ENCODE measurements around the gene C2CD2L.
"Not testable (repeated sequence)": the region's sequence is repeated elsewhere in the genome, so short reads cannot be mapped to it uniquely, and the experiment has no call there.

C2CD2L gene

DNA sequence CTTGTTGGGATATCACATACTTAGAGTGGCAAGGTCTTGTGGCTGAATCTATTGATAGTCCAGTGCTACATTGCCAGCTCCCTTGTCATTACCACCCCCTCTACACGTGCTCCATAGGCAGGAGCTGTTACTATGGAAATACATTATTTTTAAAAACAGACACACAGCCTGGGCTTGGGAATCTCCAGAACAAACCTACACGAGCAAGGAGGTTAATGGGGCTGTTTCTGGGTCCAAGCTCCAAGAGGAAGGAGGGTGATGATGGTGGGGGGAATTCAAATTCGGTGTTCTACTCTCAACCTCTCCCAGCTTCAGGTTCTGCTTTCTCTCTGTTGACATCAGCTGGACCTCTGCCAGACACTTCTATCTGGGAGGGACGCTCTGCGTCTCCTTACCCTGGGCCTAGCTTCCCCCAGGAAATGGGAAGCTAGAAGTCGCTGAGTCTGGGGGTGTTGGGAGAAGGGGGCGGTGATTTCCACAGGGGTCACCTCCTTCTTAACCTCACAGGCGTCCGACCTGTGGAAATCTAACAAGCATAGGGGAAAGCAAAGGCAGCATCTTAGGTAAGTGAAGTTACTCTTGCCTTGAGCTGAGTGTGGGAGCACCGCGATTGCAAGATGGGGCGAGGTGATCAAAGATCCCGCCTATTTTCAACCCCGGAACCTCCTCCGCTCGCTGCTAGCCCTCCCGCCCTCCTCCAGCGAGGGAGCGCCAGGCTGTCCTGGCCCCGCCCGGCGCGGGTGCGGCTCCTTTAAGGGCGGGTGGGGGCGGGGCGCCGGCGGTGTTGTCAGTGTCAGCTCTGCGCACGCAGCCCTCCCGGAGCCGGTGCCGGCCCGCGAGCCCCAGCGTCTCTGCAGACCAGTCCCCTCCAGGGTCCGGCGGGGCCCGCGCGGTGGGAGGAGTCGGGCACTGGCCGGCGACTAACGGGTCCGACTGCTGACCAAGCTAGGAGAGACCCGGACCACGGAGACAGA is at the start of gene C2CD2L:
C2CD2L (plus strand) TSS at position 781 of the 974 bp plus-strand sequence. CDS start 398 bp downstream, outside the sequence.
- peak; percentile 65 for DNase-seq

GRCh38 chr11:119059128-119059527 is 48.0 kb upstream of the C2CD2L start:
- DNase-seq = not testable (repeated sequence)

GRCh38 chr11:119061256-119061655 is 45.9 kb upstream of the C2CD2L start:
- DNase-seq = no peak

- no peak for DNase-seq
Observed at GRCh38 chr11:119062779-119063178, 44.4 kb upstream of the C2CD2L start.

DNA sequence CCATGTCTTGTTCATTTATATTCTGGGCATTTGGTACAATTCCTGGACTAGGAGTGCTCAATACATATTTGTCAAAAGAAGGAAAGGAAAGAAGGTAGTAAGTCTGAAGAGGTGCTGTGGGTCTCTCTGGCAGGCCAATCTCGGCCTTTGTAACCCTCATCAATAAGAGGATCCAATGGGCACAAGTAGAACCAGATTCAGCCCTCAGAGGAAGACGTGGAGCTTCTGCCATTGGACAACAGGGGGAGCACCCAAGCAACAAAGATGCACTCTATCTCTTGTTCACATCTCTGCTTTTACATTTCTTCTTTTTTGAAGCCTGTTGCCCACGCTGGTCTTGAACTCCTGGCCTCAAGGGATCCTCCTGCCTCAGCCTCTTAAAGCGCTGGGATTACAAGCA is 41.8 kb upstream of the C2CD2L start:
- DNase-seq = no peak

GRCh38 chr11:119067371-119068222 is 39.5 kb upstream of the C2CD2L start, which contains the start of gene VPS11:
Gene VPS11 (plus strand): TSS chr11:119067818. CDS start chr11:119067824, 6 bp downstream.
- DNase-seq = peak; percentile 92

DNA sequence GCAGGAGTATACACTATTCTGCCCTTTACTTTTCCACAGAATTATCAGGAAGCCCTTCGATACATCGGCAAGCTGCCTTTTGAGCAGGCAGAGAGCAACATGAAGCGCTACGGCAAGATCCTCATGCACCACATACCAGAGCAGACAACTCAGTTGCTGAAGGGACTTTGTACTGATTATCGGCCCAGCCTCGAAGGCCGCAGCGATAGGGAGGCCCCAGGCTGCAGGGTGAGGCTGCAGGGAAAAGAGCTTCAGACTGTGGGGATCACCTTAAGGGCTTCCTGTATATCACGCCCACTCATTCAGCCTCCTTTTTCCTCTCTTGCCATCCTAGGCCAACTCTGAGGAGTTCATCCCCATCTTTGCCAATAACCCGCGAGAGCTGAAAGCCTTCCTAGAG is 29.3 kb upstream of the C2CD2L start:
- DNase-seq = no peak

GRCh38 chr11:119078675-119079420 is 28.3 kb upstream of the C2CD2L start:
- no peak for DNase-seq

DNA sequence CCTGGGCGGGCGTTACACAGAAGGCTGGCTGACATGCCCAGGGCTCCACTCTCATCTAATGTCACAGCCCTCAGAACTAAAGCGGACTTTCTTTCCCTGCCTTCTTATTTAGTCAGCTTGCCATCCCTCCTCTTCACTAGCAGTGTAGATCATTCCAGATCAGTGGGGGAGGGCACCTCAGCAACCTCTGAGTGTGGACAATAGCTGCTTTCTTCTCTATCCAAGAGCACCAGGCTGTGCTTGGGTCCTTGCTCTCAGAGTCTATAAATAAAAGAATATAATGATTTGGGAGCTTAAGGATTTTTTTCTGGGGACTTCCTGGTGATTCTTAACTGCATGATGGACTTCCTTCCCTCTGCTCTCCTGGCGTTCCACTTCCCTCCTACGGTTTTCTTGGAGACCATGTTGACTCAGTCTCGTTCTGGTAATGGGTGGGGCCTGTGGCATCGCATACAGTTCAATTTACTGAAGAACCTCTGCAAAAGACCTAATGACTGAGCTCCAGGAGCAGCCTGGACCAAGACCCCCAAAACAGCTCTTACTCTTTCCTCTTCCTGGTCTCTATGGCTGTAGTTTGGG is 25.4 kb upstream of the C2CD2L start:
- no peak for DNase-seq

- DNase-seq = peak; percentile 90
Observed at GRCh38 chr11:119084663-119085436, 22.3 kb upstream of the C2CD2L start, which contains the start of gene HMBS. Gene HMBS (plus strand): TSS chr11:119084881. CDS start chr11:119085034, 153 bp downstream.

DNA sequence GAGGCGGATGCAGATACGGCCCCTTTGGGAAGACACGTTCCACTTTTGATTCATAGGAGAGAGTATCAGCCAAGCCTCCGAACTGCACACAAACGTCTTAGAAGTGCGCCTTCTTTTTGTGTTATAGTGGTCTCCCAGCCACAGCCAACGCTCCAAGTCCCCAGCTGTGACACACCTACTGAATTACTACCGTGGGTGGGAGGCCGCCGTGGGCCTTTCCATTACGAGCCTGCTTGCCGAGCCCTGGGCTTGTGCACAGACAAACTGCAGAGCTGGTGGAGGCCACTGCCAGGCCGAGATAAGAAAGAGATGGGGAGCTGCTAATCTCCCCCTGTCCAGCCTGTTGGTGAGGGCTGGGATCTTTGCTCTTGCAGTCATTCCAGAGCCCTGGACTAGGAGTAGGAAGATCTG is 21.7 kb upstream of the C2CD2L start:
- DNase-seq = no peak

- no peak for DNase-seq
Observed at GRCh38 chr11:119087123-119087522, 20.0 kb upstream of the C2CD2L start.

- no peak for DNase-seq
Observed at GRCh38 chr11:119087747-119088241, 19.4 kb upstream of the C2CD2L start.

- DNase-seq = no peak
Observed at GRCh38 chr11:119088406-119088805, 18.7 kb upstream of the C2CD2L start.

GRCh38 chr11:119089319-119089718 is 17.8 kb upstream of the C2CD2L start:
- no peak for DNase-seq

DNA sequence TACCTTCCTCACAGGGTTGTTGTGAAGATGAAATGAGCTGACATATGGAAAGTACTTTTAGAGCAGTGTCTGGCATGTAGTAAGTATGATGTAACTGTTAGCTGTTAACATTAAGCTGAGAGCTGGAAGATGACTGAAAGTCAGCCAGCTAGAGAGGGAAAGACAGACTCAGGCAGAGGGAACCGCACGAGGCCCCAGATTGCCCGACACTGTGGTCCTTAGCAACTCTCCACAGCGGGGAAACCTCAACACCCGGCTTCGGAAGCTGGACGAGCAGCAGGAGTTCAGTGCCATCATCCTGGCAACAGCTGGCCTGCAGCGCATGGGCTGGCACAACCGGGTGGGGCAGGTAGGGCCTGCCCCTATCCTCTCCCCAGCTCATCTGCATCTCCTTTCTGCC is 16.0 kb upstream of the C2CD2L start:
- no peak for DNase-seq

GRCh38 chr11:119091966-119092879 is 14.9 kb upstream of the C2CD2L start:
- no peak for DNase-seq

DNA sequence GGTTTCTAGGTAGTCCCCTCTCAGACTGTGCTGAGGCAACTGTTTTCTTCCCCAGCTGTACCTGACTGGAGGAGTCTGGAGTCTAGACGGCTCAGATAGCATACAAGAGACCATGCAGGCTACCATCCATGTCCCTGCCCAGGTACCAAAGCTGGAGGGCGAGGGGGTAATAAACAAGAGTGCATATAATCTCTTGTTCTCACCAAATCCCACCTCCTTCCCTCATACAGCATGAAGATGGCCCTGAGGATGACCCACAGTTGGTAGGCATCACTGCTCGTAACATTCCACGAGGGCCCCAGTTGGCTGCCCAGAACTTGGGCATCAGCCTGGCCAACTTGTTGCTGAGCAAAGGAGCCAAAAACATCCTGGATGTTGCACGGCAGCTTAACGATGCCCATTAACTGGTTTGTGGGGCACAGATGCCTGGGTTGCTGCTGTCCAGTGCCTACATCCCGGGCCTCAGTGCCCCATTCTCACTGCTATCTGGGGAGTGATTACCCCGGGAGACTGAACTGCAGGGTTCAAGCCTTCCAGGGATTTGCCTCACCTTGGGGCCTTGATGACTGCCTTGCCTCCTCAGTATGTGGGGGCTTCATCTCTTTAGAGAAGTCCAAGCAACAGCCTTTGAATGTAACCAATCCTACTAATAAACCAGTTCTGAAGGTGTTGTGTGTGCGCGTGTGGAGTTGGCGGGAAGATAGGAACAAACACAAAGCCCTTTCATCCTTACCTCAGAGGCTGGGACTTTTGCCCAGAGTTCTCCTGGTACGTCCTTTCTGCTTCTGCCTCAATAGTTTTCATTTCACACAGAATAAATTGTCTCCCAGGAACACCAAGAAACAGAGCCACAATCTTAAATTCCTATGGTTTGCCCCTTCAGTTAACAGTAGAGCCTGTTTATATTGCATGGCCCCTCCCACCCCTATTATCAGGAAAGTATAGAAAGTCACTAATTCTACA is 14.0 kb upstream of the C2CD2L start:
- DNase-seq = no peak
